Lower leg skin (tissue), 4 donors: ENCODE results near the gene NGEF. TPM values are rescaled to one million over a fixed set of nuclear protein-coding genes. Genes with fewer than 3 reads are reported as not detected.

Experiments
- DNase-seq, 2 donors: peaks; one replicate each; pipeline ENCODE4 v3.0.0-alpha.2; 2019; ENCODE audit warnings: low spot score in 2 of 2
- H3K4me3 ChIP-seq: fragments of 200-600 bp; sonication (generic); 2 replicates; pipeline ENCODE4 v1.5.1; 2017; ENCODE audit warnings: mild to moderate bottlenecking, low read depth; ENCODE audit not compliant: poor library complexity, severe bottlenecking
- POLR2A ChIP-seq, 2 donors: fragments of 450-650 bp; IDR thresholded peaks; one replicate each; pipeline ENCODE4 v1.6.1; 2016 to 2017; ENCODE audit warnings: antibody characterized with exemption in 2 of 2, mild to moderate bottlenecking in 1 of 2, moderate library complexity in 1 of 2
- WGBS, 2 donors: methylation state at CpG; one replicate each; pipeline ENCODE4 v1.1.5; 2018; 5-methylcytosine and 5-hydroxymethylcytosine counted together
- intact Hi-C: fragments of 100-400 bp; cut with DNase I; formaldehyde crosslinking; loops from one replicate; pipeline ENCODE4 v1.15.0; 2023; ENCODE audit warnings: low total_unique reads
- total RNA-seq, 4 donors: library from RNA; depleted of rRNA; stranded (reverse); fragments of >200 nt; gene quantifications; one replicate each; pipeline ENCODE4 v1.1.0, GENCODE V29; 2016
- TF ChIP-seq, protein P1 (sequence below), 3 donors: fragments of 450-650 bp; IDR thresholded peaks; one replicate each; pipeline ENCODE4 v1.5.1; 2016; ENCODE audit warnings: antibody characterized with exemption in 3 of 3, mild to moderate bottlenecking in 3 of 3, moderate library complexity in 2 of 3

Gene NGEF
- total RNA-seq, 4 donors from 2014 or later, result 15.7 to 30.3 (median 17.9) TPM

DNA sequence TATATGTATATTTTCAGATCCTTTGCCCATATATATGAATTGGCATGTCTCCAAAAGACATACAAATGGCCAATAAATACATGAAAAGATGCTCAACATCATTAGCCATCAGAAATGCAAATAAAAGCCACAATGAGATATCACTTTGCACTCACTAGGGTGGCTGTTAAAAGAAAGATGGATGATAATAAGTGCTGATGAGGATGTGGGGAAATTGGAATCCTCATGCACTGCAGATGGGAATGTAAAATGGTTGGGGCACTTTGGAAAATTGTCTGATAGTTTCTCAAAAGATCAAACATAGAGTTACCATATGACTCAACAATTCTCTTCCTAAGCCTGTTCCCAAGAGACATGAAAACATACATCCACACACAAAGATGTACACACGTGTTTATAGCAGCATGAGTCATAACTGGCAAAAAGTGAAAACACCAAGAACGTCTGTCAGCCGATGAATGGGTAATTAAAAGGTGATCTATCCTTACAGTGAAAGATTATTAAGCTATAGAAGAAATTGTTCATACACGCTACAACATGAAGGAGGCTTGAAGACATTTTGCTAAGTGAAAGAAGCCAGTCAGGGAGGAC, 19.7 kb downstream of the NGEF start:
- no peak overlapping the region for H3K4me3 ChIP-seq
- whole genome bisulfite sequencing, 2 donors, result 30 to 38% methylated on average over 4 of the region's 4 CpGs
- intact Hi-C loops, result no loop called here
- DNase-seq, result no peak
- no peak for TF ChIP-seq POLR2A (IDR thresholded peaks at IDR 0.05)
- TF ChIP-seq, protein P1, sequence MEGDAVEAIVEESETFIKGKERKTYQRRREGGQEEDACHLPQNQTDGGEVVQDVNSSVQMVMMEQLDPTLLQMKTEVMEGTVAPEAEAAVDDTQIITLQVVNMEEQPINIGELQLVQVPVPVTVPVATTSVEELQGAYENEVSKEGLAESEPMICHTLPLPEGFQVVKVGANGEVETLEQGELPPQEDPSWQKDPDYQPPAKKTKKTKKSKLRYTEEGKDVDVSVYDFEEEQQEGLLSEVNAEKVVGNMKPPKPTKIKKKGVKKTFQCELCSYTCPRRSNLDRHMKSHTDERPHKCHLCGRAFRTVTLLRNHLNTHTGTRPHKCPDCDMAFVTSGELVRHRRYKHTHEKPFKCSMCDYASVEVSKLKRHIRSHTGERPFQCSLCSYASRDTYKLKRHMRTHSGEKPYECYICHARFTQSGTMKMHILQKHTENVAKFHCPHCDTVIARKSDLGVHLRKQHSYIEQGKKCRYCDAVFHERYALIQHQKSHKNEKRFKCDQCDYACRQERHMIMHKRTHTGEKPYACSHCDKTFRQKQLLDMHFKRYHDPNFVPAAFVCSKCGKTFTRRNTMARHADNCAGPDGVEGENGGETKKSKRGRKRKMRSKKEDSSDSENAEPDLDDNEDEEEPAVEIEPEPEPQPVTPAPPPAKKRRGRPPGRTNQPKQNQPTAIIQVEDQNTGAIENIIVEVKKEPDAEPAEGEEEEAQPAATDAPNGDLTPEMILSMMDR (IDR thresholded peaks at IDR 0.05), result no peak

DNA sequence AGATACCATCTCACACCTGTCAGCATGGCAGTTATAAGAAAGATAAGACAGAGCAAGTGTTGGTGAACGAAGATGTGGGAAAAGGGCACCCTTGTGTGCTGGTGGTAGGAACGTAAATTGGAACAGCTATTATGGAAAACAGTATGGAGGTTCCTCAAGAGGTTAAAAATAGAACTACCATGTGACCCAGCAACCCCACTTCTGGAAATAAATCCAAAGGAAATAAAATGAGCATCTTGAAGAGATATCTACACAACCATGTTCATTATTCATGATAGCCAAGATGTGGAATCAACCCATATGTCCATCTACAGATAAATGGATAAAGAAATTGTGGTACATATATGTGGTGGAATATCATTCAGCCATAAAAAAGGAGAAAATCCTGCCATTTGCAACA, 26.9 kb downstream of the NGEF start:
- 81 to 92% methylated on average over 2 of the region's 2 CpGs for WGBS, 2 donors
- TF ChIP-seq, protein P1 (IDR thresholded peaks at IDR 0.05), result no peak
- no peak for TF ChIP-seq POLR2A (IDR thresholded peaks at IDR 0.05)
- no peak for DNase-seq
- intact Hi-C loops, result no loop called here
- no peak overlapping the region for H3K4me3 ChIP-seq

DNA sequence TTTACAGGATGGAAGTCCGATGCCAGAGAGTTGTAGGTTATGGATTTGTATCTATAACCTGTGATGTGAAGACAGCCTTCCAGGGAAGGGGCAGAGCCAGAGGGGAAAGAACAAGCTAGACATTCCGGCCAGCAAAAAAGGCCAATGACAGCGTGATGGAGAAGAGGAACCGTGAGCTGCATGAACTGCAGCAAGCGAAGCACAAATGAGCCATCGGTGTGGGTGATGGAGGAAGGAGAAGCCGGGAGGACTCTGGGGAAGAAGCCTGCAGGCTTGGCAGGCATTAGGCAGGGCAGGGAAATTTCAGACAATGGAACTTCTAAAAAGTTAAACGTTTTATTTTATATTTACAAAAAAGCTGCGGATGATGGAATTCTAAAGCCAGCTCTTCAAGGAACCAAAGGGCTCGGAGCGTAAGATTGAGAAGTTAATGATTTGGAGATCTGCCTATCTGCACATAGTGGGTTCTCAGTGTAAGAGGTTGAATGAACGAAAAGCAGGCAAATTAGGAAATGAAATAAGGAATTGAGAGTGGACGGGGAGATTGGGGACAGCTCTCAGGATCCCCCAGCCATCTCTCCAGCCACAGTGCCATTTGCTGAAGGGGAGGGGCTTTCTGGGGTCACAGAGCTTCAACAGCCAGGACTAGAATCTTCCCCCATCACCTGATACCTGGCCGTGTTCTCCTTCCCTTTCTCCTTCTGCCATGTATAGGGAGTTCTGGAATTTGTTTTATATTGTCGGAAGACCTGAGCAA, 28.4 kb downstream of the NGEF start:
- 84 to 88% methylated on average over 15 of the region's 15 CpGs for WGBS, 2 donors
- TF ChIP-seq, protein P1 (IDR thresholded peaks at IDR 0.05), result no peak
- TF ChIP-seq POLR2A (IDR thresholded peaks at IDR 0.05), result no peak
- intact Hi-C loops, result no loop called here
- no peak overlapping the region for H3K4me3 ChIP-seq
- DNase-seq, result peak in 1 of 2 donors; percentile 42

DNA sequence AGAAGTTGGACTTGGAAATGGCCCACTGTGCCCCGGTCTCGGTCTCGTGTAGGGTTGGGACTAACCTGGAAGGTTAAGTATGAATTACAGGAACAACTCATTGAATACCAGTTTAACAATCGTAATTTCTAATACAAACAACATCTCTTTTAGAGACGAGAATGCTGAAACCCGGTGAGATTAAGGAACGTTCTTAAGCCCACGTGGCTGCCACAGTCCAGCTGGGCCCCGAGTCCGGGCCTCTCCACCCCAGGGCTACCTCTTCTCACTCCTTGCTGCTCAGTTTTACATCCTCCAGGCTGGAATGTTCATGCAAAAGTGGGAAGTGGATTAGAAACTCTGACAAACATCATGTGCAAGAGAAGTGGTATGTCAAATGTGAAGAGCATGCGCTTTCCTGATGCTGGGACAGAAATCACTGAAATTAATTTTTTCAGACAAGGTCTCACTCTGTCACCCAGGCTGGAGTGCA, 29.4 kb downstream of the NGEF start:
- WGBS, 2 donors, result 57 to 67% methylated on average over 11 of the region's 11 CpGs
- TF ChIP-seq, protein P1 (IDR thresholded peaks at IDR 0.05), result no peak
- no peak for TF ChIP-seq POLR2A (IDR thresholded peaks at IDR 0.05)
- intact Hi-C loops, result no loop called here
- peak in 1 of 2 donors; percentile 56 for DNase-seq
- no peak overlapping the region for H3K4me3 ChIP-seq

DNA sequence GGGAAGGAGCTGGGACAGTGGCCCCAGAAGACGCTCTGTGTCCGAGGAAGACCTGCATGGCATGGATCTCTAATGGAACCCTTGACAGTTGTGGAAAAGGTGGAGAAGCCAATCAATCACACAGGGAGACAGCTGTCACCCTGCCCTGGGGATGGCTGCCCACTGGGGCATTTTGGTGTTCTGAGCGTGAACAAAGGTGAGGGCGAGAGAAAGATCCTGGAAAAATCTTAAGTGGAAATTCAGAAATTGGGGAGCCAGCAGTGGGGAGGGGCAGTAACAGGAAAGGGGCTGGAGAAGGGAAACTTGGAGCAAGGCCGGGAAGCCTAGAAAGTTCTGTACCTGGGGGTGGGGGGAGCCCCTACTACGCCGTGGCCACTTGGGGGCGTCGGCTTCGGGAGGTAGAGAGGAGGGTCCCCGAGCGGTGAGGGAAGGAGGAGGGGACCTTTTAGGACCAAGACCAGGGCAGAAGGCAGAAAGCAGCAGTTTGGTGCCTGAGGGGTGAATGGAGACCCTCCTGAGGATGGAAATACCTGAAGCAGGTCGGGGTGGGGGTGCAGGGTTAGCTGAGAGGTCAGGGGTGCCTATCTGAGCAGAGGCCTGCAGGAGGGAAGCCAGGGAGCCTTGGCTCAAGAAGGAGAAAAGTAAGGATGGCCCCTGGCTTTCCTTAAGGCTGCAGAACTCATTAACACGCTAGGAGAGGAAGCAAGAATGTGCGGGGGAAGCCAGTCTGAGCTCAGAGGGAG, 30.0 kb downstream of the NGEF start:
- TF ChIP-seq POLR2A (IDR thresholded peaks at IDR 0.05), result no peak
- TF ChIP-seq, protein P1 (IDR thresholded peaks at IDR 0.05), result no peak
- DNase-seq, result peak in 1 of 2 donors; percentile 76
- WGBS, 2 donors, result 54 to 61% methylated on average over 15 of the region's 15 CpGs
- intact Hi-C loops, result no loop called here
- H3K4me3 ChIP-seq, result no peak overlapping the region
